Stimulated activated CD4-positive, alpha-beta T cell treated with anti-CD3 and anti-CD28 coated beads, Interleukin-1b, Interleukin-23, amount 100 ng/mL, for 1 hour (primary cell): ENCODE results near the gene ACOT7.

ENCODE experiments used
- DNase-seq, 2 donors: peaks; one replicate each; pipeline ENCODE4 v3.0.0-alpha.2; 2020; ENCODE audit warnings: low read depth in 2 of 2

ACOT7 gene

GRCh38 chr1:6248932-6249738 is 144.4 kb downstream of the ACOT7 start:
- no peak for DNase-seq

GRCh38 chr1:6248161-6248776 is 145.3 kb downstream of the ACOT7 start:
- DNase-seq: no peak

- DNase-seq: no peak
These were observed 145.9 kb downstream of the ACOT7 start for GRCh38 chr1:6247651-6248050.

- peak; percentile 58 to 69 for DNase-seq
These were observed 146.8 kb downstream of the ACOT7 start for GRCh38 chr1:6246497-6247467.

- no peak for DNase-seq
These were observed 147.6 kb downstream of the ACOT7 start for GRCh38 chr1:6245869-6246496.

- DNase-seq: peak; percentile 42 to 64
These were observed 148.3 kb downstream of the ACOT7 start for GRCh38 chr1:6245086-6245868.

- no peak for DNase-seq
These were observed 149.0 kb downstream of the ACOT7 start for GRCh38 chr1:6244401-6245049.

GRCh38 chr1:6243993-6244392 is 149.6 kb downstream of the ACOT7 start, which contains the start of gene HES3:
HES3 (plus strand) TSS chr1:6244179; CDS start chr1:6244366, 187 bp downstream.
- no peak for DNase-seq

GRCh38 chr1:6243053-6243834 is 150.3 kb downstream of the ACOT7 start:
- DNase-seq: no peak

- DNase-seq: no peak
These were observed 151.5 kb downstream of the ACOT7 start for GRCh38 chr1:6241887-6242740.

- DNase-seq: no peak
These were observed 152.3 kb downstream of the ACOT7 start for GRCh38 chr1:6241107-6241886.

- DNase-seq: no peak
These were observed 153.4 kb downstream of the ACOT7 start for GRCh38 chr1:6239950-6240768.

GRCh38 chr1:6239213-6239752 is 154.3 kb downstream of the ACOT7 start:
- no peak for DNase-seq

- no peak for DNase-seq
These were observed 156.5 kb downstream of the ACOT7 start for GRCh38 chr1:6237093-6237492.

GRCh38 chr1:6235296-6235677 is 158.3 kb downstream of the ACOT7 start:
- DNase-seq: no peak

- no peak for DNase-seq
These were observed 158.9 kb downstream of the ACOT7 start for GRCh38 chr1:6234502-6235295.
